Lower leg skin (tissue), 4 donors: ENCODE measurements around the gene NACC2. TPM values are rescaled to one million over a fixed set of nuclear protein-coding genes. Genes with fewer than 3 reads are reported as not detected.

Experiments used
- DNase-seq, 2 donors: peaks; one replicate each; pipeline ENCODE4 v3.0.0-alpha.2; 2019; ENCODE audit warnings: low spot score in 2 of 2
- H3K4me3 ChIP-seq: fragments of 200-600 bp; sonication (generic); 2 replicates; pipeline ENCODE4 v1.5.1; 2017; ENCODE audit warnings: mild to moderate bottlenecking, low read depth; ENCODE audit not compliant: poor library complexity, severe bottlenecking
- CTCF ChIP-seq, 3 donors: fragments of 450-650 bp; IDR thresholded peaks; one replicate each; pipeline ENCODE4 v1.5.1; 2016; ENCODE audit warnings: antibody characterized with exemption in 3 of 3, mild to moderate bottlenecking in 3 of 3, moderate library complexity in 2 of 3
- POLR2A ChIP-seq, 2 donors: fragments of 450-650 bp; IDR thresholded peaks; one replicate each; pipeline ENCODE4 v1.6.1; 2016 to 2017; ENCODE audit warnings: antibody characterized with exemption in 2 of 2, mild to moderate bottlenecking in 1 of 2, moderate library complexity in 1 of 2
- WGBS, 2 donors: methylation state at CpG; one replicate each; pipeline ENCODE4 v1.1.5; 2018; 5-methylcytosine and 5-hydroxymethylcytosine counted together
- intact Hi-C: fragments of 100-400 bp; cut with DNase I; formaldehyde crosslinking; loops from one replicate; pipeline ENCODE4 v1.15.0; 2023; ENCODE audit warnings: low total_unique reads
- total RNA-seq, 4 donors: library from RNA; depleted of rRNA; stranded (reverse); fragments of >200 nt; gene quantifications; one replicate each; pipeline ENCODE4 v1.1.0, GENCODE V29; 2016

NACC2 gene
- total RNA-seq, 4 donors from 2014 or later: 9.1 to 17.3 (median 13.4) TPM

GRCh38 chr9:136009516-136009915, 85.6 kb downstream of the NACC2 start:
- WGBS, 2 donors: 90 to 96% methylated on average over 16 of the region's 16 CpGs
- intact Hi-C loops: no loop called here
- DNase-seq: no peak
- no peak overlapping the region for H3K4me3 ChIP-seq
- no peak for TF ChIP-seq CTCF (IDR thresholded peaks at IDR 0.05)
- TF ChIP-seq POLR2A (IDR thresholded peaks at IDR 0.05): no peak

- H3K4me3 ChIP-seq: no peak overlapping the region
- TF ChIP-seq POLR2A (IDR thresholded peaks at IDR 0.05) (no peak), CTCF (IDR thresholded peaks at IDR 0.05) (no peak)
- 86 to 89% methylated on average over 21 of the region's 21 CpGs for WGBS, 2 donors
- no peak for DNase-seq
- intact Hi-C loops: no loop called here
Observed at GRCh38 chr9:136008693-136008997, 86.4 kb downstream of the NACC2 start.

- no peak for DNase-seq
- WGBS, 2 donors: 83 to 91% methylated on average over 24 of the region's 24 CpGs
- intact Hi-C loops: no loop called here
- TF ChIP-seq CTCF (IDR thresholded peaks at IDR 0.05): no peak
- no peak for TF ChIP-seq POLR2A (IDR thresholded peaks at IDR 0.05)
- no peak overlapping the region for H3K4me3 ChIP-seq
Observed at GRCh38 chr9:136007934-136008692, 87.0 kb downstream of the NACC2 start.

GRCh38 chr9:136007276-136007933, 87.7 kb downstream of the NACC2 start:
- no peak overlapping the region for H3K4me3 ChIP-seq
- 78 to 86% methylated on average over 36 of the region's 36 CpGs for WGBS, 2 donors
- DNase-seq: no peak
- TF ChIP-seq CTCF (IDR thresholded peaks at IDR 0.05): no peak
- no peak for TF ChIP-seq POLR2A (IDR thresholded peaks at IDR 0.05)
- intact Hi-C loops: no loop called here

GRCh38 chr9:136006169-136006568, 88.9 kb downstream of the NACC2 start:
- intact Hi-C loops: no loop called here
- no peak overlapping the region for H3K4me3 ChIP-seq
- DNase-seq: no peak
- TF ChIP-seq CTCF (IDR thresholded peaks at IDR 0.05): no peak
- no peak for TF ChIP-seq POLR2A (IDR thresholded peaks at IDR 0.05)
- WGBS, 2 donors: 79 to 81% methylated on average over 7 of the region's 7 CpGs
